Testis (tissue), 2 donors: Measurements from ENCODE around the gene UGT1A8.

Experiments
- POLR2A ChIP-seq: fragments of 450-650 bp; IDR thresholded peaks from one replicate; pipeline ENCODE4 v1.6.1; 2017; ENCODE audit warnings: antibody characterized with exemption, mild to moderate bottlenecking, moderate library complexity
- TF ChIP-seq, protein P1 (sequence below), 3 experiments: fragments of 450-650 bp in 2 of 3; fragments of 200-600 bp in 1 of 3; sonication (generic) in 1 of 3; IDR thresholded peaks; one replicate each; pipeline ENCODE4 v1.5.1; 2016 to 2019; ENCODE audit warnings: antibody characterized with exemption in 3 of 3, mild to moderate bottlenecking in 2 of 3, moderate library complexity in 1 of 3

DNA sequence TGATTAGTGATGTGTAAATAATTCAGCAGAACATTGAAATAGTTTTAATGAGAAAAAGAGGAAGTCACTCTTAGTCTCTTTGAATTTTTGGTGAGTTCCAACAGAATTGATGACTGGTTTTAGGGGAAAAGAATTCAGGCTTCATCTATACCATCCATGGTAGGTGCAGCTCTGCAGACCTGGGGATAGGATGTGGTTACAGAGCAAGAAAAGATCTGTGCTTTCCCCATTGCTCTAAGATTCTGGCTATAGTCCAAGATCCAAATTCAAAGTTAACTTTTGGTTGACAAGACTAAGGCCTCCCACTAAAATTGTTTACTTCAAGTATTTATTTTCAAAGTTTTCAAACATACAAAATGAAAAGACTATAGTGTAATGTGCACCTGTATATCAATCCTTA, 22.4 kb downstream of the UGT1A8 start:
- TF ChIP-seq, protein P1, sequence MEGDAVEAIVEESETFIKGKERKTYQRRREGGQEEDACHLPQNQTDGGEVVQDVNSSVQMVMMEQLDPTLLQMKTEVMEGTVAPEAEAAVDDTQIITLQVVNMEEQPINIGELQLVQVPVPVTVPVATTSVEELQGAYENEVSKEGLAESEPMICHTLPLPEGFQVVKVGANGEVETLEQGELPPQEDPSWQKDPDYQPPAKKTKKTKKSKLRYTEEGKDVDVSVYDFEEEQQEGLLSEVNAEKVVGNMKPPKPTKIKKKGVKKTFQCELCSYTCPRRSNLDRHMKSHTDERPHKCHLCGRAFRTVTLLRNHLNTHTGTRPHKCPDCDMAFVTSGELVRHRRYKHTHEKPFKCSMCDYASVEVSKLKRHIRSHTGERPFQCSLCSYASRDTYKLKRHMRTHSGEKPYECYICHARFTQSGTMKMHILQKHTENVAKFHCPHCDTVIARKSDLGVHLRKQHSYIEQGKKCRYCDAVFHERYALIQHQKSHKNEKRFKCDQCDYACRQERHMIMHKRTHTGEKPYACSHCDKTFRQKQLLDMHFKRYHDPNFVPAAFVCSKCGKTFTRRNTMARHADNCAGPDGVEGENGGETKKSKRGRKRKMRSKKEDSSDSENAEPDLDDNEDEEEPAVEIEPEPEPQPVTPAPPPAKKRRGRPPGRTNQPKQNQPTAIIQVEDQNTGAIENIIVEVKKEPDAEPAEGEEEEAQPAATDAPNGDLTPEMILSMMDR (IDR thresholded peaks at IDR 0.05), result no peak
- no peak for TF ChIP-seq POLR2A
